Stimulated activated CD4-positive, alpha-beta T cell treated with anti-CD3 and anti-CD28 coated beads, Interleukin-2, amount 100 ng/mL, for 24 hours (primary cell): ENCODE data around the gene DNM3.

Source experiments
- DNase-seq, 2 donors: peaks; one replicate each; pipeline ENCODE4 v3.0.0-alpha.2; 2020

The DNM3 gene

DNA sequence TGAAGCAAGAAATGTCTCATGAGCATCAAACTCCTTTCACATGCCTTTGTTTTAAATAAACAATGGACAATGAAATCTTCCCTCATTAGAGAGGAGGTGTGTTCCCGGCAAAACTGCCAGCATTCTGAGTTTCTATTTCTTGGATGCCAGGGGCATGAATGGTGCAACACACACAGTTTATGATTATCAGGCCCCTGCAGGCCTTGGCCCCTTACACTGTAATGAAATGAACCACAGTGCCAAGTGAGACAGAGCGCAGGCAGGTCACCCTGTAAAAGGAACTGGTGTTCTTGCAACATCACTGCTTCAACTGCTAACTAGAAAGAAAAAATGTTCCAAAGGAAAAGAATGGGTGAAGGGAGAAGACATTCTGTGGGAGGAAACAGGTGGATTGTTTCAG is 606.3 kb downstream of the DNM3 start:
- no peak for DNase-seq

- no peak for DNase-seq
Observed at GRCh38 chr1:172448995-172449584, 607.8 kb downstream of the DNM3 start.

DNA sequence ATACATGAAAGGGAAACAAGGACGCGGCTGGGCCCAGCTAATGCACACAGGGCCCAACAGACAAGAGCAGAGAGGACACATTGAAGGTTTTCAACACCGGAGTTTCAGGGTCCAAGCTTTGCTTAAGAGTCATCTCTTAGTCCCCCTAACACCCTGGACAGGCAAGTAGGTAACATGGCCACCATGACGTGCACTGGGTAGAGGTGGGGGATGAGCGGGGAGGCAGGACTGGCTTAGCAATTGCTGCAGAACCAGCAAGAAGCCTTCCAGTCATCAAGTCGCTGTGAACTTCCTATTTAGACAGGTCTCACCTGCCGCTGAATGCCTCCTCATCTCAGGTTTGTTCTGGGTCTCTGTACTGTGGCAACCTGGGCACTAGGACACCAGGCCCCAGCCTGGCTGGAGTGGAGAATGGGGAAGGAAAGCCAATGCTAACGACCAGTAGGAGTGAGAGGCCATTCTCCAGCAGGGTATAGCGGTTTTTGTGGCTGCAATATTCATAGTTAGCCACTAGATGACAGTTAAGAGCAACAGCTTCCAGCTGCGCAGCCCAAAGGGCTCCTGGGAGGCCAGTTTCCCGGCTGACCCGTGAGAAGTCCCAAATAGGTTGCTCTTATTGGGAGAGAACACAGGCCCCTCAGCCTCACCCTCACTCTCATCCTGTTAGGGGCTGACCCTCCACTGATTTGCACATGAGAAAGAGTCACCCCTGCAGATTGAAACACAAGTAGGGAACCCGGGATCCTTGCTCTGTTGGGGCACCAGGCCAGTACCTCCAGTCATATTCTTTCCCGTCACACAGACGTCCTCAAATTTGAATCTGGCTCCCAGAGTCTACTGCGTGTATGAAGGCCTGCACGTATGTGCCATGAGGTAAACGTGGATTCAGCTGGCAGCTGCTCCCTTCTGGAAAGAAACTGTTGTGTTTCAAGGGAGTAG is 608.6 kb downstream of the DNM3 start:
- DNase-seq: peak; percentile 30 to 35

GRCh38 chr1:172450524-172450885 is 609.2 kb downstream of the DNM3 start:
- DNase-seq: no peak

- DNase-seq: no peak
Observed at GRCh38 chr1:172451002-172451443, 609.7 kb downstream of the DNM3 start.

DNA sequence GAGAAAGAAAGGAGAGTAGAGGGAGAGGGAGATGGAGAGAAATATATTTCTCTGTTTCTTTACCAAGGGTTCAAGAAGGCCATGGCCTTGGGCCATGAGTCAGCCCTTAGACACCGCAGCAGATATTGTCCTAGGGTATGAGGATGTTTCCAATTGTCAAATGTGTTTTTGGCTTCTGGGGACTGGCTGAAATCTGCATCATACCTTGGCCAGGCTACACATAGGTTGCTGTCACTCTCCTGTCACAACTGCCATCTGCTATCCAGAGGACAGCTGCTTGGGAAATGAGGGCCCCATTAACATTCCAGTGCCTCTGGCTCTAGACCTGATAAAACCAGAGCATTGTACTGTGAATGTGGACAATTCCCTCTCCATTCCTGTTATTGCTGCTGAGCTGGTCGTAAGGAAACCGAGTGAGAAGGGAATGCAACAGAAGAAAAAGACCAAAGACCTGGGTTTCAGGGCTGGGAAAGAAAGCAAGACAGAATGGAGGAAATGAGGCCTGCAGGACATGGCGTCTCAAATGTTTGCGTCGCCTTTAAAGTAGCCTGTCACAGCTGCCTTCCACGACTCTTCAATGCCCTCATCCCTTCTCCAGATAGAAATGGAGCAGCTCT is 611.3 kb downstream of the DNM3 start:
- no peak for DNase-seq

DNA sequence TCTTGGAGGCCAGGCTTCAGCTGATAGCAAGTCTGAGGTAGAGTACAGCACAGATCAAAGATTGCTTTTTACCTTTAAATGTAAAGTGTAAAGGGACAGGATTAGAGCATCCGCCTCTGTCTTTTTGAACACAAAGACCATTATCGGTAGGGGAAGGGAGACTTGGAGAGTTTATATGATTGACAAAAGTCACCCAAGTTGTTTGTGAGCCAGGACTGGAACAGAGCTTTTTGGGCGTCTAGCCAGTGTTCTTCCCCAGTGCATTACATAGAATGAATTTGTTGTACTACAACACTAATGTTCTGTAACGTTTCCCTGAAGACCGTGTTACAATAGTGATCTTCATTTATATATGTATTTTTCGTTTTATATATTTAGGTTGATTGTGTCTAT is 611.9 kb downstream of the DNM3 start:
- no peak for DNase-seq

GRCh38 chr1:172453607-172454006 is 612.3 kb downstream of the DNM3 start:
- DNase-seq: no peak

DNA sequence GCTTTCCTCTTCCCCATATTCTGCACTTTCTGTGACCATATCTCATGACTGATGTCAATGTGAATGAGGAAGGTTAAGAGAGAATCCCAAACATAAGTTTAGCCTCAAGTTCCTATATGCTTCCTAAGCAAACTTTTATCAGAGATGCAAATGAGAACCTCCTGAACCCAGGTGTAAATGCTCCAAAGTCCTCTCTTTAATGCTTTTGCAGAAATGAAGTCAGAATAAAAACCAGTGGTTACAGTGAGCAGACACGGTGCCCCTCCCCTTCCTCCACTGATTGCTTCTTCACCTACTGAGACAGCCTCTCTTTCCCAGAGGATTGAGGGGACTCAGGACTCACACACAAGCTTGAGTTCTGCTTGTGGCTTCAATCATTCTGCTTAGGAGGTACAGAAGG is 614.2 kb downstream of the DNM3 start:
- no peak for DNase-seq

DNA sequence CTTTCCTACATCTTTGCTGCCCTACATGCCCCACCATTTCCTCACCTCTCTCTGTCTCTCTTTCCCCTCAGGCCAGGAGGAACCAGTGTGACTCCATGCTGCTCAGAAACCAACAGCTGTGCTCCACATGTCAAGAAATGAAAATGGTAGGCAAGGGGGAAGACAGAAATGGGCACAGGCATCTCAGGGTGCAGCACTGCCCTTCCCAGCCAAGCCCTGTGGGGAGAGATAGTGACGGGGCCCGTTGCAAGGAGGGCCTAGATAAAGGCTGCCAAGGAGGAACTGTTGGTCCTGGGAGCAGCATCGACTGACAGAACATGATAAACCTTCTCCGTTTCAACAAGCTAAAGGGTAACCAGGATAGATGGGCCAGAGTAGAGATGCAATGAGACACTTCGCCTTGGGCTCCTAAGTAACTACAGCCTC is 615.1 kb downstream of the DNM3 start:
- no peak for DNase-seq

DNA sequence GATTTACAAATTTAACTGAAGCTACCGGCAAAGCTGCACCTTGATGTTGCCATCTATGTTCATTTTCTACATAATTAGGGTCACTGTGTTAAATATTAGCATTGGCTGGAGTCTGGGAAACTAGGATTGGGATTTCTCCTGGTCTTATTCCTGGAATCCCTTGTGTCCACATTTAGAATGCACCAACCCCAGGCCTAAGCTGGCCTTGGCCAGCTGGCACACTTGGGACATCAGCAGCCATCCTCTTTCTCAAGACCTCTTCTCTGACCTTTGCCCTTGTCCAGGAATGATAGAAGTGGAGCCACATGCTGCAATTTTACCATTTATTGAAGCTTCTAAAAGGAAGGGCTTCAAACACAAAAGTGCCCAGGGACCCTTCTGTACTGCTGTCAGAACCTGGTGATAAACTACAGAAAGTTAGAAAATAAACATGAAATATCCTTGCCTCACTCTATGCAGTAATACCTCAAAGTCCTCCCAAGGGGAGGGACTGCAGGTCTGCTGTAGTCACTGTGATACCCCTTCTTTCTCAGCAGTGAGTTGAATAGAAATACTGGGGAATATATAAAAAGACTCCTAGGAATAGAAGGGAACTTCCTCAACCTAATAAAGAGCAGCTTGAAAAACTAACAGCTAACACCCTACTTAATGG is 616.3 kb downstream of the DNM3 start:
- DNase-seq: no peak

DNA sequence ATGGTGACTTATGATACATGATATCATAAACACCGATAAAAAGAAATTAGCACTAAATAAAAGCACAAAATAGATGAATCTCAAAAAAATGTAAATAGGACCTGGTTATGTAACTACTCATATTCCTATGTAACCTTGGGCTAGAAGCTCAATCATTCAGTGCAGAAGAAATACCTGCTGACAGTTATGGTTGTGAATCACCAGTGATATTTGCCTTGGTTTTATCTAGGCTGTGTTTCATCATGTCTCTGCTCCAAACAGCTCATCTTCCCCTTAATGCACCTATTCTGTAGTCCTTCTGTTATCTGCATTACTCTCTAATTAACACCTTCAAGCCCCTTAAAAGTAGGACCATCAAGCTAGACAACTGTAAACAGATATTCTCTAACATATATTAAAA is 618.9 kb downstream of the DNM3 start:
- DNase-seq: no peak

GRCh38 chr1:172460887-172461315 is 619.6 kb downstream of the DNM3 start:
- no peak for DNase-seq
